IMR-90 (cell line): ENCODE results near the gene PRKAG2. TPM values are rescaled to one million over a fixed set of nuclear protein-coding genes. Genes with fewer than 3 reads are reported as not detected.

Experiments
- ATAC-seq: fragments of 200-7000 bp; cut with Tn5 transposase; 2 replicates; pipeline ENCODE4 v1.9.1; 2020; ENCODE audit warnings: low read depth, mild to moderate bottlenecking, moderate library complexity
- BruUV-seq: library from RNA; stranded (reverse); fragments of 400-500 nt; replicated peaks from 2 replicates; lab custom pipeline; 2021; lab: Mats Ljungman, UMichigan
- CTCF ChIA-PET: fragments of 300-600 bp; formaldehyde crosslinking; extraction: SDS; loops from one replicate; lab custom pipeline; 2021; ENCODE audit warnings: antibody characterized with exemption; lab: Yijun Ruan, JAX
- POLR2A ChIA-PET: fragments of 300-600 bp; sonication (Branson Sonifier 250); formaldehyde crosslinking; loops from one replicate; lab custom pipeline; 2022; ENCODE audit warnings: antibody characterized with exemption; ENCODE audit not compliant: unreplicated experiment; lab: Charles Lee
- DNase-seq: peaks from one replicate; pipeline ENCODE4 v3.0.0; 2013
- H2AFZ ChIP-seq: replicated peaks from 2 replicates; pipeline ENCODE3; 2013; ENCODE audit warnings: low read length, mild to moderate bottlenecking; ENCODE audit not compliant: poor library complexity
- H2AK5ac ChIP-seq: 2 replicates; pipeline ENCODE4 v1.6.1; 2013; ENCODE audit warnings: low read depth, low read length, inconsistent platforms
- H2AK9ac ChIP-seq: replicated peaks from 2 replicates; pipeline ENCODE3; 2013; ENCODE audit warnings: mild to moderate bottlenecking, low read depth, low read length, moderate library complexity; ENCODE audit not compliant: poor library complexity
- H2BK120ac ChIP-seq: 2 replicates; pipeline ENCODE4 v1.6.1; 2013; ENCODE audit warnings: low read depth, low read length, inconsistent platforms
- H2BK15ac ChIP-seq: 3 replicates; pipeline ENCODE4 v1.6.1; 2013; ENCODE audit warnings: low read depth, low read length, inconsistent platforms
- H2BK20ac ChIP-seq: 2 replicates; pipeline ENCODE4 v1.6.1; 2013; ENCODE audit warnings: low read depth, mild to moderate bottlenecking, inconsistent platforms, low read length, moderate library complexity
- H2BK5ac ChIP-seq: 2 replicates; pipeline ENCODE4 v1.6.1; 2013; ENCODE audit warnings: mild to moderate bottlenecking, low read depth, low read length, inconsistent platforms; ENCODE audit not compliant: poor library complexity, severe bottlenecking
- H3K14ac ChIP-seq: replicated peaks from 2 replicates; pipeline ENCODE4 v1.6.1; 2013; ENCODE audit warnings: low read depth, low read length, inconsistent platforms
- H3K18ac ChIP-seq: 2 replicates; pipeline ENCODE4 v1.6.1; 2013; ENCODE audit warnings: low read depth, low read length, control low read depth
- H3K23ac ChIP-seq: 2 replicates; pipeline ENCODE4 v1.6.1; 2013; ENCODE audit warnings: low read depth, low read length, inconsistent platforms
- H3K27ac ChIP-seq: 2 replicates; pipeline ENCODE4 v1.5.1; 2013; ENCODE audit warnings: mild to moderate bottlenecking, control low read depth, low read length; ENCODE audit not compliant: insufficient read depth
- H3K27me3 ChIP-seq: 2 replicates; pipeline ENCODE4 v1.6.1; 2013; ENCODE audit warnings: low read length; ENCODE audit not compliant: control insufficient read depth, insufficient read depth
- H3K36me3 ChIP-seq: 2 replicates; pipeline ENCODE4 v1.6.1; 2013; ENCODE audit warnings: low read length, mixed read lengths; ENCODE audit not compliant: control insufficient read depth, insufficient read depth
- H3K4ac ChIP-seq: 2 replicates; pipeline ENCODE4 v1.6.1; 2013; ENCODE audit warnings: low read depth, low read length, inconsistent platforms
- H3K4me1 ChIP-seq: 2 replicates; pipeline ENCODE4 v1.6.1; 2013; ENCODE audit warnings: low read length, mixed read lengths; ENCODE audit not compliant: control insufficient read depth, insufficient read depth
- H3K4me2 ChIP-seq: 2 replicates; pipeline ENCODE4 v1.6.1; 2013; ENCODE audit warnings: low read depth, mild to moderate bottlenecking, control low read depth, low read length, moderate library complexity
- H3K4me3 ChIP-seq: 2 replicates; pipeline ENCODE4 v1.5.1; 2013; ENCODE audit warnings: low read depth, mild to moderate bottlenecking, control low read depth, low read length, moderate library complexity; ENCODE audit not compliant: insufficient read depth
- H3K56ac ChIP-seq: 2 replicates; pipeline ENCODE4 v1.6.1; 2013; ENCODE audit warnings: low read length, inconsistent platforms; ENCODE audit not compliant: insufficient read depth; ENCODE audit errors: extremely low read depth
- H3K79me1 ChIP-seq, 2 experiments: 2 replicates each; pipeline ENCODE4 v1.6.1; 2013; ENCODE audit warnings: low read length in 2 of 2, inconsistent platforms in 1 of 2, low read depth in 1 of 2
- H3K9ac ChIP-seq: 2 replicates; pipeline ENCODE4 v1.6.1; 2013; ENCODE audit warnings: low read depth, low read length, control low read depth
- H3K9me1 ChIP-seq: 2 replicates; pipeline ENCODE4 v1.6.1; 2013; ENCODE audit warnings: low read length, inconsistent platforms; ENCODE audit not compliant: insufficient read depth
- H3K9me3 ChIP-seq: 2 replicates; pipeline ENCODE4 v1.6.1; 2013; ENCODE audit warnings: low read length; ENCODE audit not compliant: control insufficient read depth, insufficient read depth
- H4K20me1 ChIP-seq: 2 replicates; pipeline ENCODE4 v1.6.1; 2013; ENCODE audit warnings: low read length, inconsistent platforms; ENCODE audit not compliant: insufficient read depth
- H4K5ac ChIP-seq: 2 replicates; pipeline ENCODE4 v1.6.1; 2013; ENCODE audit warnings: mild to moderate bottlenecking, low read depth, low read length, control low read depth
- H4K8ac ChIP-seq, 2 experiments: 2 replicates each; pipeline ENCODE4 v1.6.1; 2013; ENCODE audit warnings: low read depth in 2 of 2, low read length in 2 of 2, control low read depth in 1 of 2, inconsistent platforms in 1 of 2
- H4K91ac ChIP-seq: 2 replicates; pipeline ENCODE4 v1.6.1; 2013; ENCODE audit warnings: low read depth, low read length, inconsistent platforms; ENCODE audit not compliant: insufficient read depth
- BHLHE40 ChIP-seq: fragments of 150-350 bp; IDR thresholded peaks from 2 replicates; pipeline ENCODE4 v1.6.1; 2016; ENCODE audit warnings: mild to moderate bottlenecking, low read depth, low read length
- CEBPB ChIP-seq: IDR thresholded peaks from 2 replicates; pipeline ENCODE4 v1.6.1; 2012; ENCODE audit warnings: low read depth, low read length, improper control_type of control experiment
- CHD1 ChIP-seq: IDR thresholded peaks from 2 replicates; pipeline ENCODE4 v1.6.1; 2012; ENCODE audit warnings: low read depth, low read length, improper control_type of control experiment
- FOS ChIP-seq: fragments of 150-350 bp; IDR thresholded peaks from 2 replicates; pipeline ENCODE4 v1.6.1; 2016; ENCODE audit warnings: low read depth, low read length
- MAFK ChIP-seq: IDR thresholded peaks from 2 replicates; pipeline ENCODE4 v1.6.1; 2012; ENCODE audit warnings: low read depth, low read length, improper control_type of control experiment
- MAZ ChIP-seq: IDR thresholded peaks from 2 replicates; pipeline ENCODE4 v1.6.1; 2012; ENCODE audit warnings: low read depth, mild to moderate bottlenecking, low read length, improper control_type of control experiment, moderate library complexity, borderline replicate concordance
- MXI1 ChIP-seq: IDR thresholded peaks from 2 replicates; pipeline ENCODE4 v1.6.1; 2012; ENCODE audit warnings: low read depth, mild to moderate bottlenecking, low read length, moderate library complexity, borderline replicate concordance
- NFE2L2 ChIP-seq: fragments of 150-350 bp; IDR thresholded peaks from 2 replicates; pipeline ENCODE4 v1.6.1; 2016; ENCODE audit warnings: low read depth, mild to moderate bottlenecking, low read length
- POLR2A ChIP-seq: IDR thresholded peaks from 2 replicates; pipeline ENCODE4 v1.6.1; 2012; ENCODE audit warnings: mild to moderate bottlenecking, low read depth, low read length
- RAD21 ChIP-seq: IDR thresholded peaks from 2 replicates; pipeline ENCODE4 v1.6.1; 2012; ENCODE audit warnings: low read length, improper control_type of control experiment
- RCOR1 ChIP-seq: IDR thresholded peaks from 2 replicates; pipeline ENCODE4 v1.6.1; 2012; ENCODE audit warnings: mild to moderate bottlenecking, low read length, improper control_type of control experiment; ENCODE audit not compliant: insufficient replicate concordance
- RFX5 ChIP-seq: IDR thresholded peaks from 2 replicates; pipeline ENCODE4 v1.8.0; 2012; ENCODE audit warnings: low read depth, mild to moderate bottlenecking, low read length, moderate library complexity
- SMC3 ChIP-seq: fragments of 150-350 bp; IDR thresholded peaks from 2 replicates; pipeline ENCODE4 v1.6.1; 2016; ENCODE audit warnings: low read depth, mild to moderate bottlenecking, antibody characterized with exemption, low read length, moderate library complexity
- WGBS, 2 experiments: methylation state at CpG; one replicate each; pipeline versions ENCODE4 v1.1.5 to v1.1.7; 2013; ENCODE audit warnings: missing lambda C conversion rate in 2 of 2; ENCODE audit not compliant: insufficient read length in 1 of 2; ENCODE audit errors: extremely low coverage in 2 of 2; 5-methylcytosine and 5-hydroxymethylcytosine counted together
- dilution Hi-C: fragments of 300-500 bp; cut with HindIII; formaldehyde crosslinking; loops from one replicate; pipeline ENCODE4 v1.14.3; 2018; ENCODE audit warnings: low sequenced_read_pairs; ENCODE audit not compliant: unreplicated experiment
- in situ Hi-C: fragments of 300-500 bp; cut with MboI; formaldehyde crosslinking; loops from 3 replicates; pipeline ENCODE4 v1.14.3; 2019; ENCODE audit warnings: low sequenced_read_pairs, inconsistent platforms, mixed read lengths
- intact Hi-C: fragments of 100-400 bp; cut with micrococcal nuclease; formaldehyde crosslinking; loops from 2 replicates; pipeline ENCODE4 v1.10.0; 2022
- polyA plus RNA-seq, 3 experiments: library from polyadenylated mRNA; depleted of rRNA; stranded (reverse); fragments of >200 nt; gene quantifications; 2 replicates each; pipeline ENCODE4 v1.2.3, GENCODE V29; 2012; ENCODE audit warnings: low replicate concordance in 1 of 3
- total RNA-seq: library from RNA; depleted of rRNA; stranded (reverse); fragments of >200 nt; gene quantifications from 2 replicates; pipeline ENCODE4 v1.2.3, GENCODE V29; 2012
- TF ChIP-seq, protein P1 (sequence below): fragments of 150-350 bp; IDR thresholded peaks from 2 replicates; pipeline ENCODE4 v1.6.1; 2017; ENCODE audit warnings: mild to moderate bottlenecking, antibody characterized with exemption, low read length, low read depth
- TF ChIP-seq, protein P2 (sequence below): conservative IDR thresholded peaks from 2 replicates; pipeline ENCODE4 v1.5.1; 2012; ENCODE audit warnings: mild to moderate bottlenecking, low read depth, low read length, improper control_type of control experiment
- TF ChIP-seq, protein P3 (sequence below): fragments of 150-350 bp; IDR thresholded peaks from 2 replicates; pipeline ENCODE4 v1.6.1; 2016; ENCODE audit warnings: low read depth, mild to moderate bottlenecking, low read length, moderate library complexity, borderline replicate concordance

PRKAG2 gene
- total and polyA plus RNA-seq, 2 of the 4 experiments (the other 2 are of a cell fraction) = 15.4 to 21.6 TPM

DNA sequence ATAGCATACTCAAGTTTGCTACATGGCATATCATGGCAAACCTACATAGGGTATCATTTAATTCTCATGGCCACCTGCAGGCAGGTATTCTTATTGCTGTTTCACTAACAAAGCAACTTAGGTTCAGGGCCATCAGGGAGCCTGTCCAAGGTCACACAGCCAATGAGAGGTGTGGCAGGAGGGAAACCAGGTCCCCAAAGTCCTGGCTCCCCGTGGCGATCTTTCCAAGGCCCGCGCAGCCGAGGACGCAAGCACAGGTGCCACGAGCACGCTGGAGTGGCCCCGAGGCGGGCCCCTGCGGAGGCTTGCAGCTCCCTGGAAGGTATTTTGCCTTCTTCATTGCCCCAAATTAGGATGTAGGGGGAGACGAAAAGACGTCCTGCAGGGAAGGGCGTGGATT lies 20.8 kb downstream of the PRKAG2 start:
- TF ChIP-seq CEBPB (no peak), MXI1 (no peak), BHLHE40 (no peak), SMC3 (no peak), RFX5 (no peak), RCOR1 (no peak), NFE2L2 (no peak), RAD21 (no peak), POLR2A (no peak), FOS (no peak), MAFK (no peak), CHD1 (no peak), MAZ (no peak)
- TF ChIP-seq, protein P1, sequence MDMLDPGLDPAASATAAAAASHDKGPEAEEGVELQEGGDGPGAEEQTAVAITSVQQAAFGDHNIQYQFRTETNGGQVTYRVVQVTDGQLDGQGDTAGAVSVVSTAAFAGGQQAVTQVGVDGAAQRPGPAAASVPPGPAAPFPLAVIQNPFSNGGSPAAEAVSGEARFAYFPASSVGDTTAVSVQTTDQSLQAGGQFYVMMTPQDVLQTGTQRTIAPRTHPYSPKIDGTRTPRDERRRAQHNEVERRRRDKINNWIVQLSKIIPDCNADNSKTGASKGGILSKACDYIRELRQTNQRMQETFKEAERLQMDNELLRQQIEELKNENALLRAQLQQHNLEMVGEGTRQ = no peak
- TF ChIP-seq, protein P2, sequence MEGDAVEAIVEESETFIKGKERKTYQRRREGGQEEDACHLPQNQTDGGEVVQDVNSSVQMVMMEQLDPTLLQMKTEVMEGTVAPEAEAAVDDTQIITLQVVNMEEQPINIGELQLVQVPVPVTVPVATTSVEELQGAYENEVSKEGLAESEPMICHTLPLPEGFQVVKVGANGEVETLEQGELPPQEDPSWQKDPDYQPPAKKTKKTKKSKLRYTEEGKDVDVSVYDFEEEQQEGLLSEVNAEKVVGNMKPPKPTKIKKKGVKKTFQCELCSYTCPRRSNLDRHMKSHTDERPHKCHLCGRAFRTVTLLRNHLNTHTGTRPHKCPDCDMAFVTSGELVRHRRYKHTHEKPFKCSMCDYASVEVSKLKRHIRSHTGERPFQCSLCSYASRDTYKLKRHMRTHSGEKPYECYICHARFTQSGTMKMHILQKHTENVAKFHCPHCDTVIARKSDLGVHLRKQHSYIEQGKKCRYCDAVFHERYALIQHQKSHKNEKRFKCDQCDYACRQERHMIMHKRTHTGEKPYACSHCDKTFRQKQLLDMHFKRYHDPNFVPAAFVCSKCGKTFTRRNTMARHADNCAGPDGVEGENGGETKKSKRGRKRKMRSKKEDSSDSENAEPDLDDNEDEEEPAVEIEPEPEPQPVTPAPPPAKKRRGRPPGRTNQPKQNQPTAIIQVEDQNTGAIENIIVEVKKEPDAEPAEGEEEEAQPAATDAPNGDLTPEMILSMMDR = no peak
- TF ChIP-seq, protein P3, sequence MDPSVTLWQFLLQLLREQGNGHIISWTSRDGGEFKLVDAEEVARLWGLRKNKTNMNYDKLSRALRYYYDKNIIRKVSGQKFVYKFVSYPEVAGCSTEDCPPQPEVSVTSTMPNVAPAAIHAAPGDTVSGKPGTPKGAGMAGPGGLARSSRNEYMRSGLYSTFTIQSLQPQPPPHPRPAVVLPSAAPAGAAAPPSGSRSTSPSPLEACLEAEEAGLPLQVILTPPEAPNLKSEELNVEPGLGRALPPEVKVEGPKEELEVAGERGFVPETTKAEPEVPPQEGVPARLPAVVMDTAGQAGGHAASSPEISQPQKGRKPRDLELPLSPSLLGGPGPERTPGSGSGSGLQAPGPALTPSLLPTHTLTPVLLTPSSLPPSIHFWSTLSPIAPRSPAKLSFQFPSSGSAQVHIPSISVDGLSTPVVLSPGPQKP = no peak
- Histone ChIP-seq H4K91ac (no peak overlapping the region), H3K14ac (no peak overlapping the region), H3K56ac (no peak overlapping the region), H2AK9ac (no peak overlapping the region), H3K27me3 (peaks cover 40% of the 10 kb centered on the region), H3K9me1 (no peaks in the 10 kb centered on the region), H2BK15ac (no peak overlapping the region), H4K8ac (no peak overlapping the region), H4K5ac (no peak overlapping the region), H2AK5ac (no peak overlapping the region), H3K4me1 (no peaks in the 10 kb centered on the region), H3K4ac (no peak overlapping the region), H3K36me3 (no peaks in the 10 kb centered on the region), H4K20me1 (no peaks in the 10 kb centered on the region), H3K27ac (no peak overlapping the region), H2BK5ac (no peak overlapping the region), H3K79me1 (no peaks in the 10 kb centered on the region), H3K18ac (no peak overlapping the region), H3K4me2 (no peak overlapping the region), H3K23ac (no peak overlapping the region), H3K4me3 (no peak overlapping the region), H2BK120ac (no peak overlapping the region), H2BK20ac (no peak overlapping the region), H3K9me3 (no peaks in the 10 kb centered on the region), H2AFZ (no peak overlapping the region), H3K9ac (no peak overlapping the region)
- 58% methylated on average over 5 of the region's 14 CpGs; no CpG with 5 or more reads in 1 of the 2 experiments for WGBS, 2 experiments
- intact Hi-C loops = no loop called here
- dilution Hi-C loops = no loop called here
- DNase-seq = no peak
- in situ Hi-C loops = no loop called here
- ChIA-PET CTCF (no interaction called here), POLR2A (no interaction called here)
- no TSS peak for BruUV-seq
- no peak for ATAC-seq
